ENCODE results near the gene METTL23.
A peak's percentile ranks its signal among the peaks of the same experiment; 100 is the strongest.

The METTL23 gene, protein sequence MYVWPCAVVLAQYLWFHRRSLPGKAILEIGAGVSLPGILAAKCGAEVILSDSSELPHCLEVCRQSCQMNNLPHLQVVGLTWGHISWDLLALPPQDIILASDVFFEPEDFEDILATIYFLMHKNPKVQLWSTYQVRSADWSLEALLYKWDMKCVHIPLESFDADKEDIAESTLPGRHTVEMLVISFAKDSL

DNA sequence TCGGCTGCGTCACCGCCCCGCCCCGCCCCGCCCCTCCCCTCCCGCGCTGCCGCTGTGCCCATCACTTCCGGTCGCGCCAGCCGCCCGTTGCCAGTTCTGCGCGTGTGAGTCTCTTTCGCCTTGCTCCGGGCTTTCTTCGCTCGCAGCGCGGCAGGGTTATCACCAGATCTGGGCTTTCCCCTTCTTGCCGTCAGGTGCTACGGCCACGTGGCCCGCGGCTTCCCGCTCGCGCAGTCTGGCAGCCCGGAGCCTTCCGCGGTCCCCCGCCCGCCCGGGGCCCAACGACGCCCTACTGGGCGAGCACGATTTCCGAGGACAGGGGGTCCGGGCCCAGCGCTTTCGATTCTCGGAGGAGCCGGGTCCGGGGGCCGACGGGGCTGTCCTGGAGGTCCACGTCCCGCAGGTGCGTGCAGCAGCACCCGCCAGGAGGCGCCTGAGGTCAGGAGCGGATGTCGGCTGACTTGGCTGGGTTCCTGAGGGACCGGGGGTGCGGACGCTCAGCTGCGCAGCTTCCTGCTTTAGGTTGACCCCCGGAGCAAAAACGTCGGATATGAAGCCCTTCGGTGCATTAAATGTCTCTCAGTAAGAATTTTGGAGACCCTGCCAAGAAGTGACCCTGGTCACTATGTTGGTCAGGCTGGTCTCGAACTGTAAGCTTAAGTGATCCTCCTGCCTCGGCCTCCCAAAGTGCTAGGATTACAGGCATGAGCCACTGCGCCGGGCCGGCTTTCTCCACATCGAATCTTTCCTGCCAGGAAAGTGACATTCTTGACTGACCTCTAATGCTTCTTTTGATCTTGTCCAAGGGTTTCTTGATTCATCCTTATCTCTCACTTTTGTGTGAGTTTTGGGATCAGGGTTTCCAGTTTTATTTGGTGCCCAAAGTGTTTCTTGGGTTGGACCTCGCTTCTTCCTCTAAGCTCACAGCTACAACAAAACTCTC, at the start of gene METTL23:
METTL23 (plus strand) TSS at position 64 of the 943 bp plus-strand sequence. CDS start 2,872 bp downstream, outside the sequence.
- peak; percentile 70 for DNase-seq (ENCODE audit: low spot score)

DNA sequence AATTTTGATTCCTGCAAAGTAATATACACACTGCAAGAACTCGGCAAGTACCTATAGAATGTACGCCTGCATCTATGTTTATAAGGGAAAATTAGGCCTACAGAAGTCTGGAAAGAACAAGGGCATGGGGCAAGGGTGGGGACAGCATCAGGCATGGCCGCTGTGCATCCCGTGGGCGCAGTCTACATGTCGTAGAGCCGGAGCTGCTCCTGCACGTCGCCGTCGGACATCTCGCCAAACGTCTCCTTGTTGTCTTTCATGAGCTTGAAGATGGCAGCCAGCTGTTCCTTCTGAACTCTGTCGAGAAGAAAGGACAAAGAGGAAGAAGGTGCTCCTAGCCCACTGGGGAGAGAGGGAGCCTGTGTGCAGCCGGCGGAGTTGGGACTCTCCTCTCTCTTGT, 49.2 kb upstream of the METTL23 start:
- DNase-seq (ENCODE audit: low spot score), result no peak

- DNase-seq (ENCODE audit: low spot score), result no peak
Observed at GRCh38 chr17:76678330-76678729, 48.3 kb upstream of the METTL23 start.

DNA sequence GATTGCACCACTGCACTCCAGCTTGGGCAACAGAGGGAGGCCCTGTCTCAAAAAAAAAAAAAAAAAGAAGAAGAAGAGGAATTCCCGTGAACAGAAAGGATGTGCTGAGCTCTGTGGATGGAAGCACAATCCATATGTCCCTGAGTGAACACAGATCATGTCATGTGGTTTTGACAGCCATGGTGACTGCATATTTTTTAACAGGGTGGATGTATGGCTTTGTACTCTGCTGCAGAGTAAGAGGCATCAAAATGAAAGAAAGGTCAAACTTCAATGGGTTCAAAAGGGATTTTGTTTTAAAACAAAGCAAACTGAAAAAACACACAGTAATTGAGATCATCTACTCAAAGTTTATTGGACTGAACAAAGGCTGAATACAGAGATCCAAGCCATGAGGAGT, 47.4 kb upstream of the METTL23 start:
- DNase-seq (ENCODE audit: low spot score), result no peak

GRCh38 chr17:76681222-76682137, 45.2 kb upstream of the METTL23 start:
- peak; percentile 41 for DNase-seq (ENCODE audit: low spot score)

GRCh38 chr17:76682296-76682695, 44.3 kb upstream of the METTL23 start:
- no peak for DNase-seq (ENCODE audit: low spot score)

DNA sequence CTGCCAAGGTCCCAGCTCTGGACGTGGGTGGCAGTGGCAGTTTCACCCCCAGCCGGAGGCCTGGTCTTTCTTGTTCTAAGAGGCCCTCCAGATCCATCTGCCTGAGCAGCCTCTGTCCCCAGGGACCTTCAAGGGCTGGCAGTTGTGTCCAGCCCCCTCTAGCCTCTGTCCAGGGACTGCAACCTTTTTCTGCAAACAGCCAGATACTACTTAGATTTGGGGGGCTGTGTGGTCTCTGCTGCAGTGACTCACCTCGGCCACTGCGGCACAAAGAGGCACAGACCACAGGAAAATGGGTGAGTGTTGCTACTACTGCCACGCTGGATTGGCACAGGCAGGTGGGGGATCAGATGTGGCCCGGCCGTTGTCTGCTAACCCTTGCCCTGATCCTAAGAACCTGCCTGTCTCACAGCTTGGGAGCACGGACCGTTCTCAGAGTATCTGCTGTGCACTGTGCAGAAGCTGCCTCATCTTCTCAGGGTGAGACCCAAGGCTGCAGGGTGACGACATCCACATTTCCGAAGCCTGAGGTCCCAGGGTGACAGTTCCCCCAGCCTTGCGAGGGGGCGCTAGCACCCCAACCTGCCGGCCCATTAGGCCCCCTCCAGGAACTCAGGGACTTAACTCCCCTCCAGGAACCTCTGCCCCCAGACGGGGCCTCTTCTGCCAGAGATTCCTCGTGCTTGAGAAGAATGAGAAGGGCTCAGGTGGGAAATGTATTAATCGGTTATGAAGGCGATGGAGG, 43.5 kb upstream of the METTL23 start:
- DNase-seq (ENCODE audit: low spot score), result no peak

- DNase-seq (ENCODE audit: low spot score), result no peak
Observed at GRCh38 chr17:76683921-76684745, 42.5 kb upstream of the METTL23 start.

GRCh38 chr17:76684756-76685155, 41.9 kb upstream of the METTL23 start:
- no peak for DNase-seq (ENCODE audit: low spot score)

GRCh38 chr17:76685366-76685765, 41.3 kb upstream of the METTL23 start:
- no peak for DNase-seq (ENCODE audit: low spot score)

DNA sequence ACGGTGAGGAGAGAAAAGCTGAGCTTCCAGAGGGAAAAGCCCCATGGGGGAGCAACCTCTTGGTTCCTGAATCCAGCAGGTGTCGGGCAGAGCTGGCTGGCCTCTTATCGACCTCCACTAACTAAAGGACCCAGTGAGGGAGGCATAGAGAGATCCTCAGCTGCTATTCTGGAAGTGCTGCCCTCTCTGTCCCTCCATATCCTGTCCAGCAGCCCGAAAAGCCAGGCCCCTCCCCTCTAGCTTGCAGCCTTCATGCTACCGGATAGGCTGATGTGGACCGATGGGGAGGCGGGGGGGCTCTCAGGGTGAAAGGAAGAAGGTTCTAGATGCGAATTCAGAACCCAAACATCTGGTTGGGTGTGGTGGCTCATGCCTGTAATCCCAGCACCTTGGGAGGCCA, 40.8 kb upstream of the METTL23 start:
- DNase-seq (ENCODE audit: low spot score), result no peak

- no peak for DNase-seq (ENCODE audit: low spot score)
Observed at GRCh38 chr17:76686538-76687297, 39.9 kb upstream of the METTL23 start.

- peak; percentile 33 for DNase-seq (ENCODE audit: low spot score)
Observed at GRCh38 chr17:76687298-76688164, 39.1 kb upstream of the METTL23 start.

- no peak for DNase-seq (ENCODE audit: low spot score)
Observed at GRCh38 chr17:76688165-76688622, 38.4 kb upstream of the METTL23 start.

GRCh38 chr17:76689859-76690258, 36.8 kb upstream of the METTL23 start:
- no peak for DNase-seq (ENCODE audit: low spot score)

DNA sequence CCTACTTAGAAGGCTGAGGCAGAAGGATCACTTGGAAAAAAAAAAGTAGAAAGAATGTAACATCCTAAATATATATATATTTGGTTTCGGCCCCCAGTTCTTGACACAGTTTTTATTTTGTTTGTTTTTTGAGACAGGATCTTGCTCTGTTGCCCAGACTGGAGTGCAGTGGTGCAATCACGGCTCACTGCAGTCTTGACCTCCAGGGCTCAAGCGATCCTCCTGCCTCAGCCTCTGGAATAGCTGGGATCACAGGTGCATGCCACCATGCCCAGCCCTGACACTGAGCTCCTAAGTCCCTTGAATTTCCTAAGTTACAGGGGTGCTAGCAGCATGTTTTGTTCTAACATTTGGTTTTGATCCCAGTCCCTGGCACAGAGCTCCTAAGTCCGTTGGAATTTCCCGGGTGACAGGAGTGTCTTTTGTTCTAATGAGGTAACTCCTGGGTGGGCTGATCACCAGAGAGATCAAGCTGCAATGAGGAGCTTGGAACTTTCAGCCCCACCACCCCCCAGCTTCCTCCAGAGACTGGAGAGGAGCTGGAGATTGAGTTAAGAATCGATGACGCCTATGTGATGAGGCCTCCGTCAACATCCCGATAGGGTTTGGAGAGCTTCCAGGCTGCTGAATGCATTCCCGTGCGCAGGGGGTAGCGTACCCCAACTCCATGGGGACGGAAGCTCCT, 35.9 kb upstream of the METTL23 start:
- DNase-seq (ENCODE audit: low spot score), result no peak

DNA sequence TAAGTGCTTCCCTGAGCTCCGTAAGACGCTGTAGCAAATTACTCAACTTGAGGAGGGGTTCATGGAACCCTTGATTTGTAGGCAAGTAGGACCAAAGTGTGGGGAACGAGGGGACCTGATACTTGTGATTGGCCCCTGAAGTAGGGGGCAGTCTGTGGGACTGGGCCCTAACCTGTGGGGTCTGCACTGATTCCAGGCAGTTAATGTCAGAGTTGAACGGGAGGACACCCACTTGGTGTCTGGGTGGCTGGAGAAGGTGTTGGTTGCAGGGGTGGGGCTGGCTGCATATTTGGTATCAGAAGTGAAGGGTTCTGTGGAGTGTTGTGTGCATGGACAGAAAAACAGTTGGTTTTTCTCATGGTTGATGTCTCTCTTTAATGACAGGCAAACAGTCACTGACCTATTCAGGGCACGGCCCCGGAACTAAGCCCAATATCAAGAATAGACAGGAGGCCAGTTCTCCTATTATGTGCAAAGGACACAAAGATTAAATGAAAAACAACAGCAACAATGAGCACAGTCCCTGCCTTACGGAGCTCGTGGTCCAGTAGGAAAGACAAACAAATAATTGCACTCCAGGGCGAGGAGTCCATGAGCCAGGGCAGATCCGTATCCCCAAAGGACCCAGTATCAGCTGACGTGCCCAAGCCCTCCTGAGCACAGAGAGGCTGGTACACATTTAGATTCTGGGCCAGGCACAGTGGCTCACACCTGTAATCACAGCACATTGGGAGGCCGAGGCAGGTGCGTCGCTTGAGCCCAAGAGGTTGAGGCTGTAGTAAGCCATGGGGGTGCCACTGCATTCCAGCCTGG, 35.1 kb upstream of the METTL23 start:
- DNase-seq (ENCODE audit: low spot score), result no peak

Data from globus pallidus (tissue), 1 donor.